GM12875 (cell line): ENCODE results near the gene SH3BGRL.

Source experiments
- H3K4me3 ChIP-seq: one replicate; pipeline ENCODE4 v1.5.1; 2011; ENCODE audit warnings: low read depth, low read length, control low read depth
- CTCF ChIP-seq: IDR thresholded peaks from 2 replicates; pipeline ENCODE4 v1.5.1; 2011; ENCODE audit warnings: low read depth, mild to moderate bottlenecking, control low read depth, inconsistent platforms, low read length, moderate library complexity, borderline replicate concordance; ENCODE audit not compliant: insufficient read depth

SH3BGRL gene

GRCh38 chrX:81286075-81286474 is 84.2 kb downstream of the SH3BGRL start:
- no peak for TF ChIP-seq CTCF

GRCh38 chrX:81286608-81287007 is 84.7 kb downstream of the SH3BGRL start:
- TF ChIP-seq CTCF: no peak
- H3K4me3 ChIP-seq: no peak overlapping the region

More at GRCh38 chrX:81286075-81286474, 84.2 kb downstream of the SH3BGRL start:
- H3K4me3 ChIP-seq: no peak overlapping the region

GRCh38 chrX:81291996-81292395 is 90.1 kb downstream of the SH3BGRL start:
- no peak for TF ChIP-seq CTCF
- no peak overlapping the region for H3K4me3 ChIP-seq

- no peak for TF ChIP-seq CTCF
- no peak overlapping the region for H3K4me3 ChIP-seq
Observed at GRCh38 chrX:81294101-81294500, 92.2 kb downstream of the SH3BGRL start.

GRCh38 chrX:81301877-81302276 is 100.0 kb downstream of the SH3BGRL start:
- no peak overlapping the region for H3K4me3 ChIP-seq
- TF ChIP-seq CTCF: no peak

- H3K4me3 ChIP-seq: no peak overlapping the region
- TF ChIP-seq CTCF: no peak
Observed at GRCh38 chrX:81304563-81304962, 102.7 kb downstream of the SH3BGRL start.

- no peak overlapping the region for H3K4me3 ChIP-seq
- no peak for TF ChIP-seq CTCF
Observed at GRCh38 chrX:81305240-81305639, 103.3 kb downstream of the SH3BGRL start.
